ENCODE results near the gene TRMU. TPM values are rescaled to one million over a fixed set of nuclear protein-coding genes. Genes with fewer than 3 reads are reported as not detected.

The TRMU gene
- total RNA-seq, 1 donor from 2014 or later, result 70.1 TPM

- Histone ChIP-seq H3K27ac (no peak overlapping the region), H3K4me1 (no peaks in the 10 kb centered on the region), H3K36me3 (no peaks in the 10 kb centered on the region), H3F3A (ENCODE audit: low read depth) (no peaks in the 10 kb centered on the region), H4K20me1 (ENCODE audit: low read depth) (no peaks in the 10 kb centered on the region), H2AFZ (replicated peaks) (no peak overlapping the region), H3K9me3 (ENCODE audit: low read depth) (no peaks in the 10 kb centered on the region), H3K79me2 (ENCODE audit: low read depth) (no peaks in the 10 kb centered on the region), H3K4me2 (no peak overlapping the region), H3K4me3 (no peak overlapping the region), H3K27me3 (no peaks in the 10 kb centered on the region), H3K9ac (no peak overlapping the region)
- DNase-seq (ENCODE audit: low spot score), result no peak
- Mint-ChIP-seq H3K36me3 (peaks cover 14% of the 10 kb centered on the region), H3K4me3 (no peak overlapping the region), H3K4me1 (peaks cover 5% of the 10 kb centered on the region), H3K27me3 (ENCODE audit: insufficient read depth, low read depth) (peaks cover 5% of the 10 kb centered on the region), H3K9me3 (no peaks in the 10 kb centered on the region), H3K27ac (no peak overlapping the region)
- TF ChIP-seq EZH2phosphoT487 (IDR thresholded peaks at IDR 0.05), result no peak
- TF ChIP-seq EZH2 (IDR thresholded peaks at IDR 0.05), result no peak
- no peak for TF ChIP-seq CTCF (IDR thresholded peaks at IDR 0.05)
These were observed 29.0 kb downstream of the TRMU start for GRCh38 chr22:46364341-46365165.

GRCh38 chr22:46365166-46365624, 29.7 kb downstream of the TRMU start:
- no peaks in the 10 kb centered on the region for H3K9me3 ChIP-seq (ENCODE audit: low read depth)
- H3K36me3 Mint-ChIP-seq, result peaks cover 14% of the 10 kb centered on the region
- no peak overlapping the region for H3K4me3 ChIP-seq
- H3K27ac Mint-ChIP-seq, result no peak overlapping the region
- TF ChIP-seq CTCF (IDR thresholded peaks at IDR 0.05) (no peak), EZH2 (IDR thresholded peaks at IDR 0.05) (no peak), EZH2phosphoT487 (IDR thresholded peaks at IDR 0.05) (no peak)
- no peaks in the 10 kb centered on the region for H3K27me3 ChIP-seq
- no peak overlapping the region for H3K27ac ChIP-seq
- H3K9me3 Mint-ChIP-seq, result no peaks in the 10 kb centered on the region
- H3F3A ChIP-seq (ENCODE audit: low read depth), result no peaks in the 10 kb centered on the region
- no peak overlapping the region for H3K4me3 Mint-ChIP-seq
- peaks cover 5% of the 10 kb centered on the region for H3K27me3 Mint-ChIP-seq (ENCODE audit: insufficient read depth, low read depth)
- no peaks in the 10 kb centered on the region for H3K4me1 ChIP-seq
- H3K36me3 ChIP-seq, result no peaks in the 10 kb centered on the region
- H3K79me2 ChIP-seq (ENCODE audit: low read depth), result no peaks in the 10 kb centered on the region
- DNase-seq (ENCODE audit: low spot score), result no peak
- H3K4me1 Mint-ChIP-seq, result peaks cover 6% of the 10 kb centered on the region
- H2AFZ ChIP-seq (replicated peaks), result no peak overlapping the region
- H3K4me2 ChIP-seq, result no peak overlapping the region
- no peaks in the 10 kb centered on the region for H4K20me1 ChIP-seq (ENCODE audit: low read depth)
- H3K9ac ChIP-seq, result no peak overlapping the region

GRCh38 chr22:46366327-46366731, 30.8 kb downstream of the TRMU start:
- TF ChIP-seq CTCF (IDR thresholded peaks at IDR 0.05) (no peak), EZH2phosphoT487 (IDR thresholded peaks at IDR 0.05) (no peak), EZH2 (IDR thresholded peaks at IDR 0.05) (no peak)
- H3K36me3 ChIP-seq, result no peaks in the 10 kb centered on the region
- H3K27ac ChIP-seq, result no peak overlapping the region
- peaks cover 9% of the 10 kb centered on the region for H3K36me3 Mint-ChIP-seq
- H3K27me3 Mint-ChIP-seq (ENCODE audit: insufficient read depth, low read depth), result peaks cover 5% of the 10 kb centered on the region
- H3K4me3 Mint-ChIP-seq, result no peak overlapping the region
- no peak overlapping the region for H3K4me2 ChIP-seq
- no peak overlapping the region for H3K27ac Mint-ChIP-seq
- H3K9me3 ChIP-seq (ENCODE audit: low read depth), result no peaks in the 10 kb centered on the region
- H3K4me3 ChIP-seq, result no peak overlapping the region
- no peaks in the 10 kb centered on the region for H3K4me1 ChIP-seq
- no peak overlapping the region for H3K9ac ChIP-seq
- no peaks in the 10 kb centered on the region for H3K27me3 ChIP-seq
- no peaks in the 10 kb centered on the region for H3K9me3 Mint-ChIP-seq
- DNase-seq (ENCODE audit: low spot score), result no peak
- no peaks in the 10 kb centered on the region for H3K79me2 ChIP-seq (ENCODE audit: low read depth)
- H2AFZ ChIP-seq (replicated peaks), result no peak overlapping the region
- H3K4me1 Mint-ChIP-seq, result peaks cover 8% of the 10 kb centered on the region
- no peaks in the 10 kb centered on the region for H4K20me1 ChIP-seq (ENCODE audit: low read depth)
- no peaks in the 10 kb centered on the region for H3F3A ChIP-seq (ENCODE audit: low read depth)

Data from neural progenitor cell (in vitro differentiated cells).